ENCODE data around the gene TRAPPC11. TPM values are rescaled to one million over a fixed set of nuclear protein-coding genes. Genes with fewer than 3 reads are reported as not detected.
A peak's percentile ranks its signal among the peaks of the same experiment; 100 is the strongest.

TRAPPC11 gene
- 21.2 and 38.3 TPM in 2 replicates for polyA plus RNA-seq (2011; rRNA removed)
- 15.6 and 19.2 TPM in 2 replicates for polyA minus RNA-seq (2011; rRNA and poly(A)+ RNA removed)

DNA sequence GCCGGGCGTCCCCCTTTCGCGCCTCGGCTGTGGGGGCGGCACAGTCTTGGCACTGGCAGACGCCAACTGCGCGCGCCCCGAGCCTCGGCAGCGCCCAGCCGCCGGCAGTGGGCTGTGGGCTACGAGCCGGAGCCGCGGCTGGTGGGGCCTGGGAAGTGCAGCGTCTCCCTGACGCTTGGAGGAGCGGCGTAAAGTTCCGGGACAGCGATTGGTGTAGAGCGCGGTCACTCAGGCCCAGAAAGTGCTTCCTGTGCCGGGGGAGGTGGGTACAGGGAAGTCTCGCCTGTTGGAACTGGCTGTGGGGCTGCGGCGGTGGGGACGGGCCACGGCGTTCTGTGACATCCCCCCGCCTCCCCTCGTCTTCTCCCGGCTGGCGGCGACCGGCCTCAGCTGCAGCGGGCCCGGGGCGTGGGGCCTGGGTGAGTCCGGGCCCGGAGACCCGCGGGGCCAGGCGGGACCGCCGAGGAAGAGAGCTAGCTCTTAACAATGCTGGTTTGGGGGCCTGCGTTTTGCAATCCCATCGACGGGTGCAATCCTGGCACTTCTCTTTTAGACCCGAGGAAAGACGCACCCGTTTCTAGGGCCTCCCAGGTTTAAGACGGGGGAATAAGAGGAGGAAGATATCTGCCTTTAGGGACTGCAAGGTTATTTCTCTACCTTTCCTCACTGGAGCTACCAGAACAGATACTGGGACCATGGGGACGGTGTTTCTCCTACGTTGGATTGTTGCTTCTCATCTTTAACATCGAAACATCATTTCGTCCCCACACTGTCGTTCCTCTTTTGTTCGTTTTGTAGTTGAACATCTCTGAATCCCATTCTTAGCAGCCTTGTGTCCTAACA lies at the start of gene TRAPPC11, which contains the start of gene RWDD4:
Gene TRAPPC11, plus strand, starts transcription at position 265 of the 843 bp plus-strand sequence. CDS start 4,575 bp downstream, outside the sequence.
Gene RWDD4, minus strand, starts transcription at position 157 of the 843 bp plus-strand sequence. CDS start 233 bp downstream, outside the sequence.
- CTCF ChIA-PET, result interaction anchor here (0.8 to 1.0 kb wide), 3 partner anchors 8 to 12 kb away, joined by 3 to 5 read pairs (median 3); no protein-coding TSS in a partner anchor
- TF ChIP-seq CTCF (IDR thresholded peaks at IDR 0.05; ENCODE audit: insufficient read depth, low read depth, low read length), result peak; percentile 21
- Histone ChIP-seq H3K4me3 (ENCODE audit: low read depth, low read length) (peak within 1 kb of the TSS; percentile 65), H3K27me3 (ENCODE audit: control insufficient read depth, insufficient read depth, low read length) (no peaks in the 10 kb centered on the region), H3K36me3 (ENCODE audit: control insufficient read depth, insufficient read depth, low read length) (no peaks in the 10 kb centered on the region)
- POLR2A ChIA-PET, result interaction anchor here (0.5 to 1.0 kb wide), 2 partner anchors 215 to 849 kb away, joined by 3 to 5 read pairs; partner anchors contain the start of gene CDKN2AIP
- peak; percentile 92 for DNase-seq (ENCODE audit: low read depth)

DNA sequence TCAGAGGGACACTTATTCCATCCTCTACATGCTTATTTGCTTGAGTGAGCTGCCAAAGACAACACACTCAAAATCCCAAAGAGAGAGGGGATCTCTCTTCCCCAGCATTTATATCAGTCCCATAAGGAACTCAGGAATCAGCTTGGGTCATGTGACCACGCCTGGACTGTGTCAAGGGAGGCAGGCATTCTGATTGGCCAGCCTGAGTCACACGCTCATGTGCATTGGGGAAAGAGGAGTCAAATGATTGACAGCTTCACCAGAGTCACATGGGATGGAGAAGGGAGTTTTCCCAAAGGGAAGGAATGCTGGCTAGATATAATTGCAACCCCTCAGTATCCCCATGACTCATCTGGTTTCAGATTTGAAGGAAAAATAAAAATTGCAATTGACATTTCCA lies 49.1 kb upstream of the TRAPPC11 start:
- ChIA-PET POLR2A (no interaction called here), CTCF (no interaction called here)
- no peaks in the 10 kb centered on the region; the same call in 1 of the 2 replicates for H3K27me3 ChIP-seq (ENCODE audit: control insufficient read depth, insufficient read depth, low read length)
- no peak for DNase-seq (ENCODE audit: low read depth)
- H3K36me3 ChIP-seq (ENCODE audit: control insufficient read depth, insufficient read depth, low read length), result no peaks in the 10 kb centered on the region
- no peak overlapping the region for H3K4me3 ChIP-seq (ENCODE audit: low read depth, low read length)
- no peak for TF ChIP-seq CTCF (IDR thresholded peaks at IDR 0.05; ENCODE audit: insufficient read depth, low read depth, low read length)

- DNase-seq (ENCODE audit: low read depth), result no peak
- ChIA-PET CTCF (interaction anchor here (0.7 kb wide), 1 partner anchor 10 kb away, joined by 4 read pairs; no protein-coding TSS in a partner anchor), POLR2A (no interaction called here)
These were observed 48.5 kb upstream of the TRAPPC11 start for GRCh38 chr4:183610613-183611012.

GRCh38 chr4:183611210-183611830 lies 47.8 kb upstream of the TRAPPC11 start:
- DNase-seq (ENCODE audit: low read depth), result no peak
- POLR2A ChIA-PET, result no interaction called here

More at GRCh38 chr4:183610613-183611012, 48.5 kb upstream of the TRAPPC11 start:
- H3K36me3 ChIP-seq (ENCODE audit: control insufficient read depth, insufficient read depth, low read length), result no peaks in the 10 kb centered on the region
- H3K4me3 ChIP-seq (ENCODE audit: low read depth, low read length), result no peak overlapping the region
- no peaks in the 10 kb centered on the region; the same call in 1 of the 2 replicates for H3K27me3 ChIP-seq (ENCODE audit: control insufficient read depth, insufficient read depth, low read length)
- no peak for TF ChIP-seq CTCF (IDR thresholded peaks at IDR 0.05; ENCODE audit: insufficient read depth, low read depth, low read length)

More at GRCh38 chr4:183611210-183611830, 47.8 kb upstream of the TRAPPC11 start:
- Histone ChIP-seq H3K36me3 (ENCODE audit: control insufficient read depth, insufficient read depth, low read length) (no peaks in the 10 kb centered on the region), H3K27me3 (ENCODE audit: control insufficient read depth, insufficient read depth, low read length) (peaks cover 2% of the 10 kb centered on the region; the same call in 1 of the 2 replicates), H3K4me3 (ENCODE audit: low read depth, low read length) (no peak overlapping the region)
- TF ChIP-seq CTCF (IDR thresholded peaks at IDR 0.05; ENCODE audit: insufficient read depth, low read depth, low read length), result no peak
- CTCF ChIA-PET, result interaction anchor here (0.7 kb wide), 1 partner anchor 10 kb away, joined by 4 read pairs; no protein-coding TSS in a partner anchor
